Erythroblast (primary cell): ENCODE data around the gene GPC6.

ENCODE experiments used
- GATA1 ChIP-seq: IDR thresholded peaks from 2 replicates; pipeline ENCODE4 v1.6.1; 2011; ENCODE audit warnings: low read depth, mild to moderate bottlenecking, control low read depth, low read length, moderate library complexity
- POLR2A ChIP-seq: IDR thresholded peaks from 2 replicates; pipeline ENCODE4 v1.6.1; 2011; ENCODE audit warnings: mild to moderate bottlenecking, low read length

DNA sequence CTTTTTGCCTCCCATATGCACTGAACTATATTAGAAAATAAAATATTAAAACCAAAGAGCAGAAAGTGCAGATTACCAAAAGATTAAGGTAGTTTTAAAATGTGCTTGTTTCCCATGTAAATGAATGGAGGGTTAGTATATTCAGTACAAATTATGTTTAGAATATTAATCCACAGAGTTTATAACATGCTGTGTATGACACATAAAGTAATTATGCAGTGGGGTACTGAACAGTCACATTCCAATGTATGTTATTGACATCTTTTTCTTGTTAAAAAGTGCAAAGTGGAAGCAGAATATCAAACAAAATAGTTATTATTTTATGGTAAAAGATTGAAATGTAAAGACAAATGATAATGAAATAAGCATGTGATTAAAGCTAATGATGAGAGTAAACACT is 79.3 kb downstream of the GPC6 start:
- TF ChIP-seq POLR2A (no peak), GATA1 (no peak)
